ENCODE measurements around the gene TMPRSS6. TPM values are rescaled to one million over a fixed set of nuclear protein-coding genes. Genes with fewer than 3 reads are reported as not detected.

TMPRSS6 gene
- total RNA-seq, 1 donor from 2014 or later, result 0.53 TPM

- no peak for ATAC-seq
Observed at GRCh38 chr22:37056246-37056645, 53.3 kb downstream of the TMPRSS6 start.

GRCh38 chr22:37054600-37055365 is 54.7 kb downstream of the TMPRSS6 start:
- H3K9me3 ChIP-seq, result no peaks in the 10 kb centered on the region
- DNase-seq (no peak), ATAC-seq (no peak)

More at GRCh38 chr22:37056246-37056645, 53.3 kb downstream of the TMPRSS6 start:
- DNase-seq, result no peak
- H3K9me3 ChIP-seq, result no peaks in the 10 kb centered on the region
- H3K27me3 ChIP-seq (ENCODE audit: low read depth), result no peaks in the 10 kb centered on the region
- TF ChIP-seq CTCF (IDR thresholded peaks at IDR 0.05), result no peak
- no peak overlapping the region for H3K4me3 ChIP-seq
- intact Hi-C loops (cut with DNase I), result no loop called here
- no peak overlapping the region for H3K27ac ChIP-seq
- H3K4me1 ChIP-seq, result peaks cover 12% of the 10 kb centered on the region
- H3K36me3 ChIP-seq, result peaks cover 47% of the 10 kb centered on the region

GRCh38 chr22:37054056-37054395 is 55.5 kb downstream of the TMPRSS6 start:
- peaks cover 41% of the 10 kb centered on the region for H3K36me3 ChIP-seq
- H3K4me1 ChIP-seq, result peaks cover 18% of the 10 kb centered on the region
- no peak for TF ChIP-seq CTCF (IDR thresholded peaks at IDR 0.05)
- no peaks in the 10 kb centered on the region for H3K27me3 ChIP-seq (ENCODE audit: low read depth)
- H3K27ac ChIP-seq, result no peak overlapping the region
- intact Hi-C loops (cut with DNase I), result no loop called here
- no peak overlapping the region for H3K4me3 ChIP-seq
- ATAC-seq, result no peak
- no peak for DNase-seq
- H3K9me3 ChIP-seq, result no peaks in the 10 kb centered on the region

More at GRCh38 chr22:37054600-37055365, 54.7 kb downstream of the TMPRSS6 start:
- H3K36me3 ChIP-seq, result peaks cover 41% of the 10 kb centered on the region
- H3K4me3 ChIP-seq, result no peak overlapping the region
- H3K4me1 ChIP-seq, result peaks cover 18% of the 10 kb centered on the region
- H3K27ac ChIP-seq, result no peak overlapping the region
- TF ChIP-seq CTCF (IDR thresholded peaks at IDR 0.05), result no peak
- no peaks in the 10 kb centered on the region for H3K27me3 ChIP-seq (ENCODE audit: low read depth)
- intact Hi-C loops (cut with DNase I), result no loop called here

- intact Hi-C loops (cut with DNase I), result no loop called here
- H3K4me1 ChIP-seq, result peaks cover 18% of the 10 kb centered on the region
- no peaks in the 10 kb centered on the region for H3K27me3 ChIP-seq (ENCODE audit: low read depth)
- H3K4me3 ChIP-seq, result no peak overlapping the region
- no peak overlapping the region for H3K27ac ChIP-seq
- H3K36me3 ChIP-seq, result peaks cover 37% of the 10 kb centered on the region
- no peak for DNase-seq
- ATAC-seq, result no peak
- H3K9me3 ChIP-seq, result no peaks in the 10 kb centered on the region
- no peak for TF ChIP-seq CTCF (IDR thresholded peaks at IDR 0.05)
Observed at GRCh38 chr22:37053310-37054055, 56.0 kb downstream of the TMPRSS6 start.

GRCh38 chr22:37052386-37053309 is 56.9 kb downstream of the TMPRSS6 start:
- no peaks in the 10 kb centered on the region for H3K9me3 ChIP-seq
- TF ChIP-seq CTCF (IDR thresholded peaks at IDR 0.05), result no peak
- H3K4me1 ChIP-seq, result peaks cover 18% of the 10 kb centered on the region
- peaks cover 31% of the 10 kb centered on the region for H3K36me3 ChIP-seq
- H3K27ac ChIP-seq, result peak overlapping the region; percentile 49
- no peak for ATAC-seq
- no peaks in the 10 kb centered on the region for H3K27me3 ChIP-seq (ENCODE audit: low read depth)
- H3K4me3 ChIP-seq, result peak overlapping the region; percentile 65
- DNase-seq, result no peak
- intact Hi-C loops (cut with DNase I), result no loop called here
